ENCODE data around the gene GABARAPL1. TPM values are rescaled to one million over a fixed set of nuclear protein-coding genes. Genes with fewer than 3 reads are reported as not detected.

Gene GABARAPL1
- 100 to 1,000 TPM in 1 of 2 donors, 10 to 100 TPM in 1; 86.1 to 114 TPM for total RNA-seq

GRCh38 chr12:10212739-10213131 is at the start of gene GABARAPL1:
GABARAPL1 (plus strand) TSS chr12:10212877; CDS start chr12:10213130, 253 bp downstream.
- peak; percentile 85 for ATAC-seq (ENCODE audit: insufficient number of reproducible peaks, low FRiP score, low read depth)
- Histone ChIP-seq H3K27me3 (replicated peaks; ENCODE audit: insufficient read depth) (no peaks in the 10 kb centered on the region), H3K4me3 (peak within 1 kb of the TSS; percentile 98), H3K9me3 (no peaks in the 10 kb centered on the region), H3K36me3 (no peaks in the 10 kb centered on the region), H3K4me1 (ENCODE audit: control insufficient read depth in 1 of 2, low read depth in 2 of 2) (peaks cover 17 to 19% of the 10 kb centered on the region in 2 donors), H3K27ac (peak within 1 kb of the TSS; percentile 99 to 100)
- no peak for TF ChIP-seq CTCF (IDR thresholded peaks at IDR 0.05)
- peak; percentile 51 for DNase-seq (ENCODE audit: low spot score)

DNA sequence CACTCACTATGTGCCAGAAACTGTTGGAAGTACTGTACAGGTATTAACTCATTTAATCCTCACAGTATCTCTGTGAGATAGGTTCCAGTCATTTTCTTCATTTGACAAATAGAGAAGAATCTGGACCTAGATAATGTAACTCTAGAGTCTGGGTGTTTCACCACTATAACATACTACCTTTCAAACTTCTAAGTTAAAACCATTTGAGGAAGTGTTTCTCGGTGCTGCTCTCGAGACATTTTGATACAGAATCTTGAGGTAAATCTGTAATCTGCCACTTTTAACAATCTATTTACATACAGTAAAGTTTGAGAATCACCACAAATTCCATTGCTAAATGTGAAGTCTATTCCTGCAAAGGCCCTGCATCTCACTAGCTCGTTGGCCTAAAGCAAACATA is 49.6 kb upstream of the GABARAPL1 start:
- Histone ChIP-seq H3K9me3 (no peaks in the 10 kb centered on the region), H3K27me3 (replicated peaks; ENCODE audit: insufficient read depth) (no peaks in the 10 kb centered on the region), H3K27ac (no peak overlapping the region), H3K4me3 (no peak overlapping the region), H3K4me1 (ENCODE audit: control insufficient read depth in 1 of 2, low read depth in 2 of 2) (no peaks in the 10 kb centered on the region), H3K36me3 (no peaks in the 10 kb centered on the region)
- ATAC-seq (ENCODE audit: insufficient number of reproducible peaks, low FRiP score, low read depth) = no peak
- no peak for DNase-seq (ENCODE audit: low spot score)
- no peak for TF ChIP-seq CTCF (IDR thresholded peaks at IDR 0.05)

DNA sequence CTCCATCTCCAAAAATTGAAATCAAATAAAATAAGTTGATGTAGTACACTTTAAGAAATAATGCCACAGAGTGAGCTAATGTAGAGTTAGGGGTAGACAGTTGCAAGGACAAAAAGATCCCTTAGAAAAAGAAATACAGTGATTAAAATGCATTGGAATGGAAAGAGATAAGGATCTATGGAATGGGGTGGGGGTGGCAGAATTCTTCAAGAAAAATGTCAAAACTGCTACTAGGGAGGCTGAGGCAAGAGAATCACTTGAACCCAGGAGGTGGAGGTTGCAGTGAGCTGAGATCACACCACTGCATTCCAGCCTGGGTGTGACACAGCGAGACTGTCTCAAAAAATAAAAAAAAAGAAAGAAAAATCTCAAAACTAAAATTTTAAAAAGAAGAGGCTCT is 47.3 kb upstream of the GABARAPL1 start:
- no peak overlapping the region for H3K27ac ChIP-seq
- H3K4me1 ChIP-seq (ENCODE audit: control insufficient read depth in 1 of 2, low read depth in 2 of 2) = no peaks in the 10 kb centered on the region
- H3K27me3 ChIP-seq (replicated peaks; ENCODE audit: insufficient read depth) = no peaks in the 10 kb centered on the region
- no peak overlapping the region for H3K4me3 ChIP-seq
- DNase-seq (ENCODE audit: low spot score) = no peak
- ATAC-seq (ENCODE audit: insufficient number of reproducible peaks, low FRiP score, low read depth) = no peak
- TF ChIP-seq CTCF (IDR thresholded peaks at IDR 0.05) = no peak
- no peaks in the 10 kb centered on the region for H3K9me3 ChIP-seq
- no peaks in the 10 kb centered on the region for H3K36me3 ChIP-seq

- Histone ChIP-seq H3K27ac (no peak overlapping the region), H3K4me1 (ENCODE audit: control insufficient read depth in 1 of 2, low read depth in 2 of 2) (no peaks in the 10 kb centered on the region), H3K36me3 (no peaks in the 10 kb centered on the region), H3K27me3 (replicated peaks; ENCODE audit: insufficient read depth) (no peaks in the 10 kb centered on the region), H3K4me3 (no peak overlapping the region), H3K9me3 (no peaks in the 10 kb centered on the region)
- no peak for DNase-seq (ENCODE audit: low spot score)
- peak; percentile 48 for ATAC-seq (ENCODE audit: insufficient number of reproducible peaks, low FRiP score, low read depth)
- no peak for TF ChIP-seq CTCF (IDR thresholded peaks at IDR 0.05)
Measured at GRCh38 chr12:10167599-10167998, 45.1 kb upstream of the GABARAPL1 start.

DNA sequence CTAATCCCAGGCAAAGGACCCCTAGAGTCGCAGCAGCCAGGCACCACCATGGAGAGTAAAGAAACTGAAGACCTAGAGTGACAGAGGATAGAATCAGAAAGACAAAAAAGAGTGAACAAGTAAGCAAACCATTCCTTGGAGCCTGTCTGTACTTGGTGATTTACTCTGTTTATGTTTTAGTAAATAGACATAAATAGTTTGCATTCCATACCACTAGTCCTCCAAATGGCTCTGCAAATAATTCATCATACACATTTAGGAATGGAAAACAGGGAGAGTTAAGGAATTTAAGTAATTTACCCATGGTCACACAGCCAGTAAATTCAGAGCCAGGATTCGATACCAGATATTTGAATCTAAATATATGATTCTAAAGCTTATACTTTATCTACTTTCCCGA is 43.6 kb upstream of the GABARAPL1 start:
- Histone ChIP-seq H3K9me3 (no peaks in the 10 kb centered on the region), H3K27me3 (replicated peaks; ENCODE audit: insufficient read depth) (no peaks in the 10 kb centered on the region), H3K36me3 (no peaks in the 10 kb centered on the region), H3K4me3 (no peak overlapping the region), H3K27ac (no peak overlapping the region), H3K4me1 (ENCODE audit: control insufficient read depth in 1 of 2, low read depth in 2 of 2) (no peaks in the 10 kb centered on the region)
- DNase-seq (ENCODE audit: low spot score) = no peak
- no peak for ATAC-seq (ENCODE audit: insufficient number of reproducible peaks, low FRiP score, low read depth)
- no peak for TF ChIP-seq CTCF (IDR thresholded peaks at IDR 0.05)

Data from thoracic aorta (tissue), 2 donors.